Measurements from ENCODE around the gene PRKAG2.
"Not testable (repeated sequence)": the region's sequence is repeated elsewhere in the genome, so short reads cannot be mapped to it uniquely, and the experiment has no call there.

PRKAG2 gene

DNA sequence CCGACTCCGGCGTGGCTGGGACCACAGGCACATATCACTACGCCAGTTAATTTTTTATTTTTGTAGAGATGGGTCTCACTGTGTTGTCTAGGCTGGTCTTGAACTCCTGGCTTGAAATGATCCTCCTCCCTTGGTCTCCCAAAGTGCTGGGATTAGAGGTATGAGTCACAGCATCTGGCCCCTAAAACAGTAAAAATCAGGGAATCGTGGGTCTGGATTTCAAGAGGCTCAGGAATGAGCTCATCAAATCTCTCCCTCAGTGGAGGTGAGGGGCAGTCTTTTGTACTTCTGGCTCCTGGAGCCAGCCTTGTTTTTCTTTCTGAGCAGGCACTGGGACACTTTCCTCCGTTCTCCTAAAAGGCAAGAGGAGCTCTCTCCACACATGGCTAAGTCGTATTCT lies 325.1 kb downstream of the PRKAG2 start:
- DNase-seq (ENCODE audit: low read depth): no peak

DNA sequence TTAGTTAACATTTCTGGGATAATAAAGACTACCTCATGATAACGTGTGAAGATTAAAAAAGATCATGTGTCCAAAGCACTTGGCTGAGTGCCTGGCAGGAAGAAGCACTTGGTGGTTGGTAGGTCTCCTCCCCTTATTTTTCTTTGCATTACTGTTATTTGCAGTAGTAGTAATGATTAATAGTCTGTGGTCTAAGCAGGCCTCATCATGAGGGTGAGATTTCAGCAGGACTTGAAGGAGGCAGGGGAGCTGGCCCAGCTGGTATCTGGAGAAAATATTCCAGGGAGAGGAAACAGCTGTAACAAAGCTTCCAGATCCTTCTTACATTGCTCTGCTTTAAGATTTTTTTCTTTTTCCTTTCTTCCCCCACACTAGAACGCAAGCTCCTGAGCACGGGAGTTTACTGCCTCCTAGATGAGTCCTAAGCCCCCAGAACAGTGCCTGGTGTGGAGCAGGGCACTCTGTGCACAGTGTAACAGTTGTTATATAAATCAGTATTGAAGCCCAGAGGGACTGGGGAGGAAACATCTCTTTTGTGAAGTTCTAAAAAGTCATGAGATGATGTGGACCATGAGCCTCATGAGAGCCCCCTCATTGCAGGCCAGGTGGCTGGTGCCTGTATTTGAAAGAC lies 326.1 kb downstream of the PRKAG2 start:
- DNase-seq (ENCODE audit: low read depth): no peak

DNA sequence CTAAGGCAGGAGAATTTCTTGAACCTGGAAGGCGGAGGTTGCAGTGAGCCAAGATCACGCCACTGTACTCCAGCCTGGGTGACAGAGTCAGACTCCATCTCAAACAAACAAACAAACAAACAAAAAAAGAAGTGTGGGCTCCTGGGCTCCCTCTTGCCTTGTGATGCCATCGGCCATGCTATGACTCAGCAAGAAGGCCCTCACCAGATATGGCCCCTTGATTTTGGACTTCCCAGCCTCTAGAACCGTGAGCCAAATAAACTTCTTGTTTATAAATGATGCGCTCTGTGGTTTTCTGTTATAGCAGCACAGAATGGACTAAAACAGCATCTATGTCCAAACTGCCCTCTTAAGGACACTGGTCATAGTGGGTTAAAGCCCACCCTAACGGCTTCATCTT lies 327.3 kb downstream of the PRKAG2 start:
- DNase-seq (ENCODE audit: low read depth): no peak

DNA sequence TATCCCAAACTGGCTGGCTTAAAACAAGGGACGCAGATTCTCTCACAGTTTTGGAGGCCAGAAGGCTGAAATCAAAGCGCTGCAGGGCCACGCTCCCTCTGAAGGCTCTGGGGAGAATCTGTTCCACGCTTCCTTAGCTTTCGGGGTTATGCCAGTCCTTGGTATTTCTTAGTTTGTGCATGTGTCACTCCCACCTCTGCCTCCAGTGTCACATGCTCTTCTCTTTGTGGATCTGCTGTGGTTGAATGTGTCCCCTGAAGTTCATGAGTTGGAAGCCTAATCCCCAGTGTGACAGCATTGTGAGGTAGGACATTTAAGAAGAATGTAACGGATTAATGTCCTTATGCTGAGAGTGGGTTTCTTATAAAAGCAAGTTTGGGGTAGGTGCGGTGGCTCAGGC lies 327.8 kb downstream of the PRKAG2 start:
- no peak for DNase-seq (ENCODE audit: low read depth)

DNA sequence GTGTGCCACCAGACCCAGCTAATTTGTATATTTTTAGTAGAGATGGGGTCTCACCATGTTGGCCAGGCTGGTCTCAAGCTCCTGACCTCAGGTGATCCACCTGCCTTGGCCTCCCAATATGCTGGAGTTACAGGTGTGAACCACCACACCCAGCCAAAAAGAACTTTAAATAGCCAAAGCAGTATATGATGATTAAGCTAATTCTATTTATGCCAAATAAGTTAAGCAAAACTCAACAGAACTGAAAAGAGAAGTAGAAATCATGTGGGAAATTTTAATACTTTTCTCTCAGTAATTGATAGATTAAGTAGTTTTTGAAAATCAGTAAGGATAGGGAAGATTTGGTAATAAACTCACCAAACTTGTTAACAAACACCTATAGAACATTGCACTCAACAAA lies 332.7 kb downstream of the PRKAG2 start:
- no peak for DNase-seq (ENCODE audit: low read depth)

DNA sequence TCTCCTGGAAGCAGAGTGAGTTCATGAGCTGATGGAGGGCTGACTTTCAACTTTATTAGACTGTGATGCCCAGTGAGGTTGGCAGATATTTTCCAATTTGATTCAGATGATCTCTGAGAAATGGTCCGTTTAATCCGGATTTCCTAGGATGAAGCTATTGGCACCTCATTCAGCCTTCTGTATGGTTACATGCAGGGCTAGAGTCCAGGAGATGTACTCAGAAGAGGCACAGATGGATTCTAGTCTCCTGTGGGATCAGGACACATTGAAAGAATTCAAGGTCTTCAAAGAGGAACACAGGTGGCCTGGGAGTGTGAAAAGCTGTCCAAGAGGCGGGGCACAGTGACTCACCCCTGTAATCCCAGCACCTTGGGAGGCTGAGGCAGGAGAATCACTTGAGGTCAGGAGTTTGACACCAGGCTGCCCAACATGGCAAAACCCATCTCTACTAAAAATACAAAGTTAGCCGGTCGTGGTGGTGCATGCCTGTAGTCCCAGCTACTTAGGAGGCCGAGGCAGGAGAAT lies 334.2 kb downstream of the PRKAG2 start:
- DNase-seq (ENCODE audit: low read depth): no peak

DNA sequence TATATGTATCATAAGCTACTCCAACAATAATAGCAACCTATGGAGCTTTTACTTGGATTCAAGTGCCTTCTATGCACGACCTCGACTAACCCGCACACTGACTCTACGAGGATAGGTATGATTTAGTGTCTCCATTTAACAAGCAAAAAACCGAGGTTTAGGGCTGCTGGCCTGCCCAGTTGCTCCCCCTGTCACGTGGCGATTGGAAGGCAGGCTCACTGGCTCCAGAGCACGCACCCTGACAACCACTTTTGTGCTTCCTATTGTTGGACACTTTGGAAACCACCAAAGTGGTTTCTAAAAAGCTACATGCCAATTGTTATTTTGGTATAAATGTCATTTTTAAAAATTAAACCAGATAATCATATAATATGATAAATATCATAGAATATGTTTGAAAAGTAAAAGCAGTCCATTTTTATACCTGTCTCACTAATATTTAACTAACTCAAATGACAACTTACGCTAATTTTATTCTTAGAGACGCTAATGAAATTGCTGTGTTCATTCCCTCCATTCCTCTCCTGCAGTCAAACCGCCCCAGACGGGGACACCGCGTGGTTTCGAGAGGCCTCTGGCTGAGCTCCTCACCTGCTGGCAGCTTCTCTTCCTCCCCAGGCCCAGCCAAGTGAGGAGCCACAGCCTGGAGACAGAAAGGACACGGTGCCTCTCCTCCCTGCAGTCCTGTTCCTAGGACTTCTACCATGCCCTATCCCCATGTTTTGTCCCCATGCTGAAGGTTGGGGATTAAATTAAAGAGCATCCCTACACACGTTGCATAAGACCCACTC lies 335.0 kb downstream of the PRKAG2 start:
- no peak for DNase-seq (ENCODE audit: low read depth)

DNA sequence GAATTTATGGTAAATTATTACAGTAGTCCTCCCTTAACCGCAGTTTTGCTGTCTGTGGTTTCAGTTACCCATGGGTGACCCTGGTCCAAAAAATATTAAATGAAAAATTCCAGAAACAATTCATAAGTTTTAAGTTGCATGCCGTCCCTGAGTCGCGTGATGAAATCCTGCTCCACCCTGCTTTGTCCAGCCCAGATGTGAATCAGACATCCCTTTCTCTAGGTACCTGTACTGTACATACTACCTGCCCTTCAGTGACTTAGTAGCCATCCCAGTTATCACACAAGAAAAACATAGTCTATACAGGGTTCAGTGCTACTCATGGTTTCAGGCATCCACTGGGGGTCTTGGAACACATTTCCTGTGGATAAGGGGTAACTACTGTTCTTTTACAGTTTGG lies 336.8 kb downstream of the PRKAG2 start:
- no peak for DNase-seq (ENCODE audit: low read depth)

DNA sequence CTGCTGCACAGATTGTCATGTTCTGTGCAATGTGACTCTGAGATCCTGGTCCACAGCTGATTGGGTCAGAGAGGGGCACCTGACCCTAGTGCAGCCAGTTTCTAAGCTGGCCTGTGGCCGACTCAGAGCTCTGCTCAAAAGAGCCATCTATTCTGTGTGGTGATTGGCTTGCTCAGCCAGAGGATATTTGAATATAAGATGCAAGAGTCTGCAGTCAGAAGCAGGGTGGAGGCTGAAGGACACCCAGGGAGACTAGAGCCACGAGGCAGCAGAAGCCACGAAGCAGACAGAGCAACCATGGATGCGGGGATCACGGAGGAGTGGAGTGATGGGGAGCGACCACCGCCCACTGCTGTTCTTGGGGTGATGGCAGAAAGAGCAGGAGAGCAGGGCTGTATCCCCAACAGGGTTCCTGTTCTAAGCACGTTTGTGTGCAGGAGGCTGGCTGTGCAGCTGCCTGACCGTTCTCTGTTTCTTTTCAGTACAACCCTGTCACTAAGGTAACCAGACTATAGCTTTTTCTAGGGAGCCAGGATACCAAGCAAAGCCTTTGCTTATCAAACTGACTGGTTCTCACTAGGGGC lies 337.7 kb downstream of the PRKAG2 start:
- no peak for DNase-seq (ENCODE audit: low read depth)

DNA sequence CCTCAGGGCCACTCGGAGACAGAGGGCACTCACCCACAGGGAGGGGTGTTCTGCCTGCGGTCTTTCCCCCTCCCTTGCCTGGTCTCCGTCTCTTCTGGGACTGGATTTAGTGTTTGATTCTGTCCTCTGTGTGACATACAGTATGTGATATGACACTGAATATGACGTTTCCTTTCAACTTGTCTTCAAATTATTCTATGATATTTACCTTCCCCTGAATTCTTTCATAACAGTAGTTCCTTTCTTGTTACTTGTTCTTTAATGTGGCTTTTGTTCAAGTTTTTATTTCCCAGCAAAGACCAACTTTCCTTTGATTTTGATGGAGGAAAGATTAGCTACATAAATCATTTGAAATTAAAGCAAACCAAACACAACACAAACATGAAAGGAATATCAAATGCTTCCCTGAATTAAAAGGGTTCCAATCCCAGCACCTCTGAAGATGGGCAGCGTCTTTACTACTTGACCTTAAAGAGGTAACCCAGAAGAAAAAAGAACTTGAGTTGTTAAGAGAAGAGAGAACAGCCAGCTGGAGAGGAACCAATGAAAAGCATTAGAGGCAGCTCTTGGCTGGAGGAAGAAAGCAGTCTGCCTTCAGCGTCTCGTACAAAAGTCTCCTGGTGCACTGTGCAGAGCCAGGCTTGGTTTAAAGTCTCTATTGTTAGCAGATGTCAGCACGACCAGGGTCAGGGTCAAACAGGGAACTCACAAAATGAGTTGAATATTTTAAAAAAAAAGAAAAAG lies 338.9 kb downstream of the PRKAG2 start:
- no peak for DNase-seq (ENCODE audit: low read depth)

DNA sequence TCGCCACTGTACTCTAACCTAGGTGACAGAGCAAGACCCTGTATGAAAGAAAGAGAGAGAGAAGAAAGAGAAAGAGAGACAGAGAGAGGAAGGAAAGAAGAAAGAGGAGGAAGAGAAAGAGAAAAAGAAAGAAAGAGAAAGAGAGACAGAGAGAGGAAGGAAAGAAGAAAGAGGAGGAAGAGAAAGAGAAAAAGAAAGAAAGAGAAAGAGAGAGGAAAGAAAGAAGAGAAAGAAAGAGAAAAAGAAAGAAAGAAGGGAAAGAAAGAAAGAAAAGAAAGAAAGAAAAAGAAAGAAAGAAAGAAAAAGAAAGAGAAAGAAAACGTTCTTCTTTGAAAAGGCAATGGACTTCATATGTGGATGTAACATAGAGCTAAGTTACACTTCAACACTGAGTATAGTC lies 340.7 kb downstream of the PRKAG2 start:
- DNase-seq (ENCODE audit: low read depth): not testable (repeated sequence)

DNA sequence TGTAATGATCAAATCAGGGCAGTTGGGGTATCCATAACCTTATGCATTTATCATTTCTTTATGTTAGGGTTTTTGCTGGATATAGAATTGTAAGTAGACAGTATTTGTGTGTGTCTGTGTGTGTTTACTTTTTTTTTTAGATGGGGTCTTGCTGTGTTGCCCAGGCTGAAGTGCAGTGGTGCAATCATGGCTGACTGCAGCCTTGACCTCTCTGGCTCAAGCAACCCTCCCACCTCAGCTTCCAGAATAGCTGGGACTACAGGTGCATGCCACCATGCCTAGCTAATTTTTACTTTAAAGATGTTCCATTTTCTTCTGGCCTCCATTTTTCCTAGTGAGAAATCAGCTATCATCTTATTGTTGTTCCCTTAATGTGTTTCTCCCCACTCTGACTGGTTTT lies 347.1 kb downstream of the PRKAG2 start:
- DNase-seq (ENCODE audit: low read depth): no peak

DNA sequence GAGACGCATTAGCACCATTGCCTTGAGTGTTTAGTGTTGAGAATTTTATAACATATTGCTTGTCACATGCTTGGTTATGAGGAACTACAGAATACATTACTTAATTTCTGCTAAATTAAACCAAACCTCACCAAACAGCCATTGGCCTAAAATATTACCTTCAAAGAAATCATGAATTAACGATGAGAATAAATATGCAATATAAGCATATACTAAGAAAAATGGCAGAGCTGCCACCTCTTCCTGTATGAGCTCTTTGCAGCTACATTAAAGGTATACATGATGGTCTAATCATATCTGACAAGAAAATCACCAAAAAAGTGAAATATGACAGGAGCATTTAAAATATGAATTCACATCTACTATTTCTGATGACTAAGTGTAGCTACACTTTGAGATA lies 352.1 kb downstream of the PRKAG2 start:
- no peak for DNase-seq (ENCODE audit: low read depth)

DNA sequence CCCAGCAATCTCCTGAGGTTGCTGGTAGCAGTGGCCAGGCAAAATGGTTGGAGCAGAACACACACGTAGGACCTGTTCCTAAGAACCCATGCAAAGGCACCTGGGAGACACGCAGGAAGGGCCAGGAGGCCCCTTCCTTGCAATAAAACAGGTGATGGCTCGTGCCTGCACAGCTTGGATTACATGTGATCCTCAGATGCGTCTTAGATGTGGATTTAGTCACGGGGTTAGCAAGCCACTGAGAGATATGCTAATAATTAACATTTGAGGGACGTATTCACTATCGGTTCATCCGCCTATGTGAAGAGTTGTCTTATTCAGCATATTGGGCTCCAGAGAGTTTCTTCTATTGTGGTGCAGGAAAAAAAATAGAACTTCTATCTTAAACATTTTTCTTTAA lies 352.6 kb downstream of the PRKAG2 start:
- DNase-seq (ENCODE audit: low read depth): no peak

DNA sequence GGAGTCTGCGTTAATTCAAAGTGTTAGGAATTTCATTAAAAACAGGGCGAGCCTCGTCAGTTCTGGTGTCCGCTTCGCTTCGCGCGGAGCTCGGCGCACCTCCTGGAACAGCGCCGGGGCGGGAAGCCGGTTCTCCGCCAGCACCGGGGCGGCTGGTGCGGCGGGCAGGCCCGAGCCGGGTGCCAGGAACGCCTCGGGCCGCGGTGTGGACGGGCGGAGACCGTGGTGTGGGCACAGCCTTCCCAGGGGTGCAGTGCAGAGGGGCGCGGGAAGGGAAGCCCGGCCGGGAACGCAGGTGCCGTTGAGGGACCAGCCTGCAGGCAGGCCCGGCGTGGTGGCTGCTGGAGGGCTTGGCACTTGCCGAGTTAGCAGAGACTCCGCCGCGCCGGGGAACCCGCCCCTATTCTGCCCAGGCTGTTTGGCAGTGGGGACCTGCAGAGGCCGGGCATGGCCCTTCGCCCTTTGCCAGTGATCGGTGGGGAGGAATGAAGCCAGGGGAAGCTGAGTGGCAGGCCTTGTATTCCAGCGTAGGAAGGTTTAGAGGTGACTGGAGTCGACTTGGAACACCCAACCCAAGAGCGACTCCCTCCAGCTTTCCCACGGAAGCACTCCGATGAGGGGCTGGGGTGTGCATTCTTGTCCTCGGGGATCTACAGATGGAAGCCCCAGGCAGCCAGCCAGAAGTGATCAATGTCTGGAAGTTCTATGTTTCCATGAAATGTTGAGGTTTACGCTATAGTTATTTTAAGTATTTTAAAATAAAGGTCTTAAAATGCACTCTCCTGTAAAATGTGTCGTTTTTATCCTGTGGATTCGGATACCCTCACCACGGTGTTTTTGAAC lies 356.3 kb downstream of the PRKAG2 start:
- no peak for DNase-seq (ENCODE audit: low read depth)

DNA sequence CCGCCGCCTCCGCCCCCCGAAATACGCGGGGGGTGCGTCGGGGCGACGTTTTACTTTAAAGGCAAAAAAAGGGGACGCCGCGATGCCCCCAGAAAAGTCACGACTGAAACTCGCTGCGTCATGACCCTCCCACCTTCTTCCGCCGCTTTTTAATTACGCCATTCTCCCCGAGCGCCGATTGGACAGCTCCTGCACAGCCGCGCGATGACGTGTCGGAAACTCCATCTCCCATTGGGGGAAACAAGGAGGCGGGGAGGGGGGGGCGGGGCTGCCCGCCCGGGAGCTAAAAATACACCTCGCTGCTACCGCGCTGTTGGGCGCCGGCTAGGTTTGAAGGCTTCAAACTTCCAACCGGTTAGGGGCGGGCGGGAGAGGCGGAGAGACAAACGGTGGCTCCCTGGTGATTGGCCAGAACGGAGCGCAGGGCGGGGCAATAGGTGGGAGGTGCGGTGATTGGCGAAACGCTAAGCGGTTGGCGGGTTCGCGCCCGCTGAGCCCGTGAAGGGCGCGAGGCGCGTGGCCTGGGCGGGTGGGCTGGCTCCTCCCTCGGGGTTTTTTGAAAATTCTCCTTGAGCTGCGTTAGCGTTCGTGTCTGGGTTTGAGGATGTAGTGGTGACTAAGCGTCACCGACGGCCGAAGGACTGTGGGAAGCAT lies 357.0 kb downstream of the PRKAG2 start, which contains the start of gene RHEB:
RHEB (minus strand) TSS at position 131 of the 654 bp plus-strand sequence. CDS start 384 bp downstream, outside the sequence.
- peak; percentile 99 for DNase-seq (ENCODE audit: low read depth)

DNA sequence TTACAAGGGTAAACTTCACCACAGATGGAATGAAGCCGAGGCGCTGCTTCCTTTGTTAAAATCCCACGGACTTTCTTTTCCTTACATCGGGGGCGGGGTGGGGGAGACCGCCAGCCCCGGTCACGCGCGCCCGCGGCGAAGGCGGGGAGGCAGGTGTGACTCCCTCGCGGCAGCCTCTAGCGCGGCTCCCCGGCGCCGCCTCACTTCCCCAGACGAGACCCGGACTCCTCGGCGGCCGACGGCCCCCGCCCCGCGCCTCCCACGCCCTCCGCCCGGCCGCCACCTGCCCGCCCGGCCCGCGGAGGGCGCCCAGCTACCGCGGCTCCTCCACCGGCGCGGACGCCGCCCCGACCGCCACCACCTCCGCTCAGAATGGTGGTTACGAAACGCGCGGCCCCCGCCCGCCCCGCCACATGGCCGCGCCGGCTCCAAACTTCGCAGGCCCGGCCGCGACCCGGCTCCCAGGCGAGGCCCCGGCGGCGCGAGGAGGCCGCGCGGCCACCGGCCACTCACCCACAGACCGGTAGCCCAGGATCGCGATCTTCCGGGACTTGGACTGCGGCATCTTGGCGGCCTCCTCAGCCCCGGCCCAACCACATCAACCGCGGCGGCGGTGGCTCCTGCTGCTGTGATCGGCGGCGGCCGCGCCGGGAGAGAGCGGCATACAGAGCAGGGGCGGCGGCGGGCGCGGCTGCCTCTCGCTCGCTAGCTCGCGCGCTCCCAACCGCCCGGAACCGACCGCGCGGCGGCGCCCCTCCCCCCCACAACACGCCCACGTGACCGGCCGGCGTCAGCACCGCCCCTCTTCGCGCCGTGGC lies 357.8 kb downstream of the PRKAG2 start:
- not testable (repeated sequence) for DNase-seq (ENCODE audit: low read depth)

DNA sequence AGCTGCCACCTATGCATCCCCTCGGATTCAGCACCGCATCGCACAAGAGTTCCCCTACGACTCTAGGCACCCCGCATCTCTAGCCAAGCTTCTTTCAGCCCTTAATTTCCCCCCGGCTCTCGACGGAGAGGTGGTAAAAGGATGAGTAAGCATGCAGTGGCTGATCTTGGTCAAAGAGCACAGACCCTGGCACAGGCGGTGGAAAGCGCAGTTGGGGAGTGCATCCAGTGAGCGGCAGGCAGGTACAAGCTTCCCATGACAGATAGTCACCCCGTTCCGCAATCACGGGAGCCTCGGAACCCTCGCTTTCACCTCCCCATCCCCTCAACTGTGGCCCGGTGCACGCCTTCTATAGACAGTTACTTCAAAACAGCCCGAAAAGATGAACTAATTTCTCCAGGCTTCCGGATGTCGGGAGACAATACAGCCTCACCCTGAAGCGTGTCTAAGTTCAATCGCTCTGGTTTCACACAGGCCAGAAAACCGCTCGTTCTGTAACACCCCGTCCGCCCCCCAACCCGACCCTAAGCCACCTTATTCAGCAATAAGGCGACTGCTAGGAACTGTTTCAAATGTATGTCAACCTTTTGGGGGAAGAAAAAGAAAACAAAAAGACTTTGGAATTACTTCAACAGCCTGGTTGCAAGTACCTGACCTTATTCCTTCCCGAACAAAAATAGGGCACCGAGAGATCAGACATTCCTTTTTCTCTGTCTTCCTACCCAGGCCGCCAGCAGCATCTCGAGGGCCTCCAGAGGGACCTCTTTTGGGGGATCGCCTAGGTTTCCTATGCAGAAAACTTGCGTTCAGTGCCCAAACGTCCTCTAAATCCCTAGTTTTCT lies 358.6 kb downstream of the PRKAG2 start:
- DNase-seq (ENCODE audit: low read depth): no peak

DNA sequence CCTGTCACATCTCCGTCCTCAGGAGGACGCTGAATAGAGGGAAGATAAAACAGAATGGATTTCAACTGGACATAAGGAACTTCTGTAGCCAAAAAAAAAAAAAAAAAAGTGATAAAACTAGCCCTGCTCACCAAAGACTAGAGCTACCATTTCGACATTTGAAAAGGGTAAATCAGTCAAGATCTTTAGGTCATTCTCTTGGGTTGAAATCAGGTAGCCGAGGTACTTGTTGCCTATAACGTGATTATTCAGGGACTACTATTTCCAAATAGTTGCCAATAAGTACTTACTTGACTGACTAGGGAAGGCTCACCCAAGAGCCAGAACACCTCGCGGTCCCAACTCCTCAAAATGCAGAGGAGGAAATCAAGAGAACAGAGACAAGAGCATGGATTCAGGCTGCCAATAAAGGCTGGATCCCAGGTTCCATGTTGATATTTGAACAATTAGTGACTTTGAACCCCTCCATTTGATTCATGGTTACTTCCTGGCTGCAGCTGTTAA lies 359.3 kb downstream of the PRKAG2 start:
- no peak for DNase-seq (ENCODE audit: low read depth)

Measured in GM04504 (cell line).